HG02973 (cell line): ENCODE results near the gene UPK2.
"Not testable (repeated sequence)": the region's sequence is repeated elsewhere in the genome, so short reads cannot be mapped to it uniquely, and the experiment has no call there.

ENCODE experiments used
- ATAC-seq: cut with Tn5 transposase; IDR thresholded peaks from one replicate; pipeline ENCODE4 v1.9.1; 2021; ENCODE audit warnings: moderate library complexity; ENCODE audit not compliant: unreplicated experiment

The UPK2 gene

DNA sequence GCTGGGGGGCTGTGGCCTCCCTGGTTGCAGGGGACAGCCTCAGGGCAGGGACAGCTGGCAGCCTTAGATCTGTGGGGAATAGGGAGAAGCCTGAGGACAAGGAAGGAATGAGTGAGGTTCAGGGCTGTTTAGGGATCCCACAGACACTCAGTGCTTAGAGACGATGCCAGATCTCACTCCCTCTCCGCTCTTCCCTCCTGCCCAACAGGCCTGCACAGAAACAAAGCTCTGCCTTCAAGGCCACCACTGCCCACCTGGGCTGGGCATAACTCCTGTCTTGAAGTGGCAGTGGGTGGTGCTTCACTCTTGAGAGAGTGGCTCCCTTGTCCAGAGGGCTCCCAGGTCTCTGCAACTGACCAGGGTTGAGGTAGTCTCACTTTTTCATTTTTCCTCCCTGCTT, 28.7 kb downstream of the UPK2 start:
- ATAC-seq: no peak

DNA sequence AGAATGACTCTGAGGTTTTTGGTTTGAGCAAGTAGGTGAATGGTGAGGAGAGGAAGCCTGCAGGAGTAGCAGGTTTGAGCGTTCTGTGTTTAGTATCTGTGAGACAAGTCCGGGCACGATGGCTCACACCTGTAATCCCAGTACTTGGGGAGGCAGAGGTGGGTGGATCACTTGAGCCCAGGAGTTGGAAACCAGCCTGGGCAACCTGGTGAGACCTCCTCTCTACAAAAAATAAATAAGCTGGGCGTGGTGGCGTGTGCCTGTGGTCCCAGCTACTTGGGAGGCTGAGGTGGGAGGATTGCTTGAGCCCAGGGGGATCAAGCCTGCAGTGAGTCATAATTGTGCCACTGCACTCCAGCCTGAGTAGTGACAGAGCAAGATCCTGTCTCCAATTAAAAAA, 32.2 kb downstream of the UPK2 start:
- no peak for ATAC-seq

DNA sequence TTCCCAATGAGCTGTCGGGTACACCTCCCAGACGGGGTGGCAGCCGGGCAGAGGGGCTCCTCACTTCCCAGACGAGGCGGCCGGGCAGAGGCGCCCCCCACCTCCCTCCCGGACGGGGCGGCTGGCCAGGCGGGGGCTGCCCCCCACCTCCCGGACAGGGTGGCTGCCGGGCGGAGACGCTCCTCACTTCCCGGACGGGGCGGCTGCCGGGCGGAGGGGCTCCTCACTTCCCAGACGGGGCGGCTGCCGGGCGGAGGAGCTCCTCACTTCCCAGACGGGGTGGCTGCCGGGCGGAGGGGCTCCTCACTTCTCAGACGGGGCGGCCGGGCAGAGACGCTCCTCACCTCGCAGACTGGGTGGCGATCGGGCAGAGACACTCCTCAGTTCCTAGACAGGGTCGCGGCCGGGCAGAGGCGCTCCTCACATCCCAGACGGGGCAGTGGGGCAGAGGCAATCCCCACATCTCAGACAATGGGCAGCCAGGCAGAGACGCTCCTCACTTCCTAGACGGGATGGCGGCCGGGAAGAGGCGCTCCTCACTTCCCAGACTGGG, 35.5 kb downstream of the UPK2 start:
- ATAC-seq: not testable (repeated sequence)

DNA sequence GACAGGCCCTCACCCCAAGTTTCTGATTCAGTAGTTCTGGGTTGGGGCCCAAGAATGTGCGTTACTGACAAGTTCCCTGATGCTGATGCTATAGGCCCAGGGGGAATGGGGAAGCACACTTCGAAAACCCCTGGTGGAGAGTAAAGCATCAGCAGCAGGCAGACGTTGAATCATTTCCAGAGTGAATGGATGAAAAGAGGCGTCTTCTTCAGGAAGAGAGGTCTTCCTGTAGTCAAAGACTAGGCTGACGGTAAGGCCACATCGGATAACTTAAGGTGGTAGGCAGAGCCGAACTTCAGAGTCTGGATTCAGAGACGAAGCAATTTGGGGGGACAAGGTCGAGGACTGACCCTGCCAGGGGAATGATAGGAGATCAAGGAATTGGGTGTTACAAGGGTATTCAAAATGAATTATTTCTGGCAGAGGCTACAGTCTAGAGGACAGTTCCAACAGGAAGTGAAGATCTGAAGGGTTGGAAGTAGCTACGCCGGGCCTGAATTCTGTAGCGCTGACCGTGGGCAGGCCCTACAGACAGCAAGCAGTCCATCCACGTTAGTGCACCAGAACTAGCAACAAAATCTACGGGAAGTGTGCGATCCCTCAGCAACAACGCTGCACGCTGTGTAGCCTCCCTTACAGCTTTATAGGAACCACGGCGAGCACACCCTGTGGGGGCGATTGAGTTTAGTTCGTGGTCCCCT, 41.0 kb downstream of the UPK2 start:
- ATAC-seq: peak; percentile 21

DNA sequence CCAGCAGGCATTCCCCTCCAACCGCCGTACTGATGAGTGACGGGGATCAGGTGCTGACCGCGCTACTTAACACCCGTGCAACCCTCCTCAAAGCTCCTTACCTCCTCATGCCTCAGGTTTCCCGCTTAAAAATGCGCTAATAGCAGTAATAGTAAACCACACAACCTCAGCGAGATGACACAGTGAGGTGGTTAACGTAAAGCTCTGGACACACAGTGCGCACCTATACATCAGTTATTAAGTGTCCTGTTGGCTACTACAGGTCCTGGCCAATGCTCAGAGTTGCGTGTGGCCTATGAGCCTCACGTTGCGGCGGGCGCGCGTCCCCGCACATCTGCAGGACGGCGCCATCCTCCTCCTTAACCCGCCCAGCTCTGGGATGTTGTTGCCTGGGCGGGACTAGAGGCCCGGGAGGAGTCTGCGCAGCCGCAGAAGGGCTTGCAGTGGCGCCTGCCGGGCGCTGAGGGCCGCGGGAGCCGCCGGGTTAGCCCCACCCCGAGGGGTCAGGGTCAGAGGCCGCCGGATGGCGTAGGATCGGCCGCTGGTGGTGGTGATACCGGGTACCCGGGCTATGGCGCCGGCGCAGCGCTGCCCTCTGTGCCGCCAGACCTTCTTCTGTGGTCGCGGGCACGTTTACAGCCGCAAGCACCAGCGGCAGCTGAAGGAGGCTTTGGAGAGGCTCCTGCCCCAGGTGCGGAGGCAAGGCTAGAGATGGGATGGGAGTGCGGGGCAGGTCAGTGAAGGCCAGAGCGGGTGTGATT, 41.7 kb downstream of the UPK2 start, which contains the start of gene CENATAC:
TSS of gene CENATAC (plus strand) at position 512 of the 761 bp plus-strand sequence. CDS start at position 572, 60 bp downstream.
- peak; percentile 91 for ATAC-seq

DNA sequence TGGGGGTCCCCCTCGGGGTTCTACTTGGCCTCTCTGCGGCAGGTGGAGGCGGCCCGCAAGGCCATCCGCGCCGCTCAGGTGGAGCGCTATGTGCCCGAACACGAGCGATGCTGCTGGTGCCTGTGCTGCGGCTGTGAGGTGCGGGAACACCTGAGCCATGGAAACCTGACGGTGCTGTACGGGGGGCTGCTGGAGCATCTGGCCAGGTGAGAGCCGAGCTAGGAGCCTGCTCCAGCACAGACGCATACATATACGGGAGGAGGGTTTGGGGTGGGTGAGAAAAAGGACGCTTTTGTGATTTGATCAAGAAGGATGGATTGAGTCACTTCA, 42.3 kb downstream of the UPK2 start:
- ATAC-seq: peak; percentile 1

DNA sequence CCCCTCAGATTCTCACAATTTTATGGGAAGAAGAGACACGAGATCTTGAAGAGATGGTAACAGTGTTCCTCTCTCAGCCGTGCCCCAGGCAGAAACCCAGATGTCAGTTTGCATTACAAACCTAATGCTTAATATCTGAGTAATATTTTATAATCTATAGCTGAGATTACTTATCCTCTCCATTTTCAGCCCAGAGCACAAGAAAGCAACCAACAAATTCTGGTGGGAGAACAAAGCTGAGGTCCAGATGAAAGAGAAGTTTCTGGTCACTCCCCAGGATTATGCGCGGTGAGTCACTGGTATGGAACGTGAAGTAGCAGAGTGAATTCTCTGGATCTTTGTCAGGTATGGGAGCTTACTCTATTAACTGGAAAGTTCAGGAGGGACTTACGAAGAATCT, 42.7 kb downstream of the UPK2 start:
- no peak for ATAC-seq

DNA sequence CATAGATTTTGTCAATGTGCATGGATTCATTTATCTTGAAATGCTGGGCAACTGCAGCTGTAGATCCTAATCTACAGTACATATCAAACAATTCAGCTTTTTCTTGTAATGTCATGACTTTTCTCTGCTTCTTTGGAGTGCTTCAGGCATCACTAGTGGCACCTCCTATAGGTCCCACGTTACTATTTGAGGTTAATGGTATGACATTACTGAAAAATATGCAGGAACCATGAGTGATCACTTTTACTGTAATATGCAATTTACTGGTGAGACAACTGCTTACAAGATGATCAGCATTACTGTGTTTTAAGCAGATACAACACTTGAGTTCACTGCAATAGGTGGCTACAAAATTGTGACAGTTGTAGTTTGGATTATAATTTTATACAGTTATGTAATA, 44.8 kb downstream of the UPK2 start:
- ATAC-seq: no peak

DNA sequence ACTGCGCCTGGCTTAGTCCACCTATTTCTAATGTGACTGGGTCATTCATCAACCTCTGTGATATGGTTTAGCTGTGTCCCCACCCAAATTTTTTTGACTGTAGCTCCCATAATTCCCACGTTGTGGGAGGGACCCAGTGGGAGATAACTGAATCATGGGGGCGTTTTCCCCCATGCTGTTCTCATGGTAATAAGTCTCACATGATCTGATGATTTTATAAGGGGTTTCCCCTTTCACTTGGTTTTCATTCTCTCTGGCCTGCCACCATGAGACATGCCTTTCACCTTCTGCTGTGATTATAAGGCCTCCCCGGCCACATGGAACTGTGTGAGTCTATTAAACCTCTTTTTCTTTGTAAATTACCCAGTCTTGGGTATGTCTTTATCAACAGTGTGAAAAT, 50.6 kb downstream of the UPK2 start:
- ATAC-seq: no peak
